GM03348 (cell line): Measurements from ENCODE around the gene ZP2.
"Not testable (repeated sequence)": the region's sequence is repeated elsewhere in the genome, so short reads cannot be mapped to it uniquely, and the experiment has no call there.

Experiments
- DNase-seq: peaks from one replicate; pipeline ENCODE4 v3.0.0; 2012; ENCODE audit warnings: low spot score

ZP2 gene

DNA sequence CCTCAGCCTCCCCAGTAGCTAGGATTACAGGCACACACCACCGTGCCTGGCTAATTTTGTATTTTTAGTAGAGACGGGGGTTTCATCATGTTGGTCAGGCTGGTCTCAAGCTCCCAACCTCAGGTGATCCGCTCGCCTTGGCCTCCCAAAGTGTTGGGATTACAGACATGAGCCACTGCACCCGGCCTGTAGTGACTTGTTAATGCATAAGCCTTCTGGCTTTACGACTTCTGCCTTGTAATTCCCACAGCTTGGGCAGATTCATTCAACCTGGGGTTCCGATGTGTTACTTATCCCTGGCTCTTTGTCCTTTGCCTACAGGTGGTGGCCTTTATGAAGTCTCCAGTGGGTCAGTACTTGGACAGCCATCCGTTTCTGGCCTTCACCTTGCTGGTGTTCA, 41.3 kb downstream of the ZP2 start:
- DNase-seq = not testable (repeated sequence)

DNA sequence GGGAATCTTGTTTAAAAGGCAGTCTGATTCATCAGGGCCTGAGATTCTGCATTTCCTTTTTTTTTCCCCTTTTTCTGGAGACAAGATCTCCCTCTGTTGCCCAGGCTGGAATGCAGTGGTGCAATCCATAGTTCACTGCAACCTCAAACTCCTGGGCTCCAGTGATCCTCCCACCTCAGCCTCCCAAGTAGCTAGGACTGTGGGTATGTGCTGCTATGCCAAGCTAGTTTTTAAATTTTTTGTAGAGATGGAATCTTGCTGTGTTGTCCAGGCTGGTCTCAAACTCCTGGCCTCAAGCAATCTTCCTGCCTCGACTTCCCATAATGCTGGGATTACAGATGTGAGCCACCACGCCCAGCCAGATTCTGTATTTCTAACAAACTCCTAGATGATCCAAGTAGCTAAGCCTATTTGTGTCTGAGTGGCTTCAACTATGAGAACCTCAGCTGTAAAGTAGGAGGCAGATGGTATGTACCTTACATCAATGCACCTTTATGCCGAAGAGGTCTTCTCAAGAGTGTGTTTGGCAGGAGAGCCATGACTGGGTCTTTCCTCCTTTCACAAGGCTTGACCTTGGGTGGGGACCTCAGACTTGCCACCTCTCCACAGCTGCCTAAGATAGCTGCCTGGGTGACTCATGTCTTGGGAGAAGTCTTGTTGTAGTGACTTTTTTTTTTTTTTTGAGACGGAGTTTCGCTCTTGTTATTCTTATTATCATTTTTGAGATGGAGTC, 42.0 kb downstream of the ZP2 start:
- no peak for DNase-seq

DNA sequence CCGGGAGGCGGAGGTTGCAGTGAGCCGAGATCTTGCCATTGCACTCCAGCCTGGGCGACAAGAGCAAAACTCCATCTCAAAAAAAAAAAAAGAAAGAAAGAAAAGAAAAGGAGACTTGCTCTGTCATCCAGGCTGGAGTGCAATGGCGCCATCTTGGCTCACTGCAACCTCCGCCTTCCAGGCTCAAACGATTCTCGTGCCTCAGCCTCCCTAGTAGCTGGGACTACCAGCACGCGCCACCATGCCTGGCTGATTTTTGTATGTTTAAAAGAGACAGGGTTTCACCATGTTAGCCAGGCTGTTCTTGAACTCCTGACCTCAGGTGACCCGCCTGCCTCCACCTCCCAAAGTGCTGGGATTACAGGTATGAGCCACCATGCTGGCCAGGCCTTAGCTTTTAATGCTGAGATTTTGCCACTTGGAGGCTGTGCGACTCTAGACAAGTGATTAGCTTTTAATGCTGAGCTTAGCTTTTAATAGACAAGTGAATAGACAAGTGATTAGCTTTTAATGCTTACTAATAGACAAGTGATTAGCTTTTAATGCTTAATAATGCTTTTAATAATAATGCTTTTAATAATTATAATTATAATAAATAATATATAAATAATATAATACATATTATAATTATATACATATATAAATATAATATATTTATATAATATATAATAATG, 43.3 kb downstream of the ZP2 start:
- DNase-seq = no peak

DNA sequence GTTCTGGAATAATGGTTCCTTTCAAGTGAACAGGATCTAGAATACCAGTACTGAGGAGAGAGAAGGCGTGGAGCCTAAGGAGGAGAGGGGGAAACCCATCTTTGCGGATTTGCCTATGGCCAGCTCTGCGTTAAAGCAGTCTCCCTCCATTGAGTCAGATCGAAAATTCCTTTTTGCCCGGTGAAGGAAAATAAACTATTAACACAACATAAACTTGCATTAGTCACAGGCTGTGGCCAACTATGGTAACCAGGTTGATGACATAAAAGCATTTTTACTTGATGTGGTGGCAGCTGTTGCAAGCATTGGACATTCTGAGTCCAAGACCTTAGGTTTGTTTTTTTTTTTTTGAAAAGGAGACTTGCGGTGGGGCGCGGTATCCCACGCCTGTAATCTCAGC, 44.0 kb downstream of the ZP2 start:
- DNase-seq = peak; percentile 31

DNA sequence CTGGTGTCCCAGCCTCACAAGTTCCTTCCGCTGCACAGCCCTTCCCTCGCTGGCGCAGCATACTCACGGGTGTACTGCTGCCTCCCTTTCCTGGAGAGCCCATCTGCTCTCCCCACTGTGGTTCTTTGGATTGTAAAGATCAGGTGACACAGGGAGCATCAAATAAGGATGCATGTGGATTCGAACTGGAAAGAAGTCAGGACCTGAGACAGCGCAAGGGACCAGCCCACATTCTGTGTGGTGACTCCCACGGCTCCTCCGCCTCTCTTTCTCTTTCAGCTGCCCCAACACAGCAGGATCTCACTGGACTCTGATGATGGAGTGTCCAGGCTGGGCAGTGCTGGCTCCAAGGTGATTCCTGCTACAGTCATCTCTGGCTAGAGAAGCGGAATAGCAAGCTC, 44.8 kb downstream of the ZP2 start:
- DNase-seq = no peak

DNA sequence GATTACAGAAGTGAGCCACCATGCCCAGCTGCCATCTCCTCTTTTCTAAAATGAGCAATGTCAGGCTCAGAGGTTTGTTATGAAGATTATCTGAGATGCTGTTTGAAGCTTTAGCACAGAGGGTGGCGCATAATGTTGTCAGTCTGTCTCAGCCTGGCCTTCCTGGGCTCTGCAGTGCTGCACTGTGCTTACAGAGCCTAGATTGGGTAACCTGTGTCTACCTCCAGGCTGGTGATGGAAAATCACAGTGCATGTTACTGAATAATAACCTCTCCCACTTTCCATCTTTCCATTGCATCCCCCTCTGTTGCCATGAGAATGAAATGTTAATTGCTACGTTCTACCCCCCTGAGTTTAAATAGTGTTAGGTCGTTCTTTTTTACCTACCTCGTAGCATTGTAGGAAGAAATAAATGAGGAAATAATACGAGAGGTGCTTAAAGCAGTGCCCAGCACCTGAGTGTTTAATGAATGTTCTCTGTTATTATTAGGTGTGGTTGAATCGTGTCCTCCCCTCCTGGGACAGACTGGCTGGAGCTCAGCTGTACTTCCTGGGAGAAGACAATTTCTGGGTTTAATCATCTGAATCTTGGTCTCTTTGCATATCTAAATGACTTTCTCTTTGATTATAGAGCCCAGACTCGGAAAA, 46.7 kb downstream of the ZP2 start:
- no peak for DNase-seq

DNA sequence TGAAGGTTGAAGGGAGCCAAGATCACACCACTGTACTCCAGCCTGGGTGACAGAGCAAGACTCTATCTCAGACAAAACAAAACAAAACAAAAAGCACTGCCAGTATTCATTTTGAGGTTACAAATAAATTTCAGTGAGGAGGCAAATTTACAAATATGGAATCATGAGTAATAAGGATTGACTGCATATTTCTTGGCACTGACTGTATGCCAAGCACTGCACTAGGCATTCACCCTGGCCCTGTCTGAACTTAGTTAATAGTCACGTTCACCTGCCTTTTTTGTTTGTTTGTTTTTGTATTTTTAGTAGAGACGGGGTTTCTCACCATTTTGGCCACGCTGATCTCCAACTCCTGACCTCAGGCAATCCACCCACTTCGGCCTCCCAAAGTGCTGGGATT, 47.8 kb downstream of the ZP2 start:
- DNase-seq = no peak

DNA sequence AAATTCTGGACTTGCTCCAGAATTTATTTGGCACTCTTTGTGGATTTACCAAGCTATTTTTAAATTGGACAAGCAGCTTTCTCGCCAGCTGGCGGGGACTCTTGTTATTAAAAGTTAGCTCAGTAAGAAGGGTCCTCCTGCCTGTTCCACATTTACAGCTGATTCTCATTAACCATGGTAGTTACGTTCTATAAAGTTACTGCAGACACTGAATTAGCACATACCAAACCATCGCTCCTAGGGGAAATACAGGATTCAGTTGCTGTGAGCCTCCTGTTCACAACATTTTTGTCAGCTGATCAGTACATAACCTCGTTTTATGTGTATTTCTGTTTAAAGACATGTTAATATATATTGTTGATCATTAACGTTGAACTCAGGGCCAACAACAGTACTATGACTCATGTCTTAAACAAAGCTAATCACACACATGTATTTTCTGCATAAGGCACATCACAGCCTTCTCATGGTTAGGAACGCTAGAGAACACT, 48.7 kb downstream of the ZP2 start:
- DNase-seq = no peak

DNA sequence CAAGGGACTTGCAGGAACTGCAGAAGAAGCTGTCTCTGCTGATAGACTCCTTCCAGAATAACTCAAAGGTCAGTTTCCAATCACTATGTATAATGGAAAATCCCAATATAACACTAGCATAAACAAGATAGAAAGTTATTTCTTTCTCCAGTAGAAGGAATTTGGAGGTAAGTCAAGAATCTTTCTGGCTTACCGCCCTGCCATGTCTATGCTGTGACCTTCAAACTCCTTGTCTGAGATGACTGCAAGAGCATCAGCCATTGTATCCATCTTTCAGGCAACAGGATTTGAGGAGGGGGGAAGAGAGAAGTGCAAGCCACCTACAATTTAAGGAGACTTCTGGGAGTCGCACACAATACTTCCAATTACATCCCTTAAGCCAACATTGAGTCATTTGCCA, 50.2 kb downstream of the ZP2 start:
- DNase-seq = no peak

DNA sequence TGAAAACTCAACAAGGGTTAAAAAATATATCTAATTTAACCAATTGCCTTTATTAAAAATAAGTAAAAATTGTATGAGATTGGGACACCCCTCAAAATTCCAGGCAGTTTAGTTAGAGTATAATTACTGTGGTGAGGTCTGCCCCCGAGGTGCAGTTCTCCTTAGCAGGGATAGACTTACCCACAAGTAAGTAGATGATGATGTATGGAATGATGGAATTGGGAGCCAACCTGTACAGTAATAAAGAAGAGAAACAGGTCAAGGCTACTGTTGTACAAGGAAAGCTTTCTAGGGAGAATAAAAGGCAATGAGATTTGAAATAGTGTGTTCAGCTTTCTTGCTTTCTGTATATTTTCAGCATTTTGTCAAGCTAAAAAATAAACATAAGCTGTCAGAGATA, 51.1 kb downstream of the ZP2 start:
- DNase-seq = no peak

DNA sequence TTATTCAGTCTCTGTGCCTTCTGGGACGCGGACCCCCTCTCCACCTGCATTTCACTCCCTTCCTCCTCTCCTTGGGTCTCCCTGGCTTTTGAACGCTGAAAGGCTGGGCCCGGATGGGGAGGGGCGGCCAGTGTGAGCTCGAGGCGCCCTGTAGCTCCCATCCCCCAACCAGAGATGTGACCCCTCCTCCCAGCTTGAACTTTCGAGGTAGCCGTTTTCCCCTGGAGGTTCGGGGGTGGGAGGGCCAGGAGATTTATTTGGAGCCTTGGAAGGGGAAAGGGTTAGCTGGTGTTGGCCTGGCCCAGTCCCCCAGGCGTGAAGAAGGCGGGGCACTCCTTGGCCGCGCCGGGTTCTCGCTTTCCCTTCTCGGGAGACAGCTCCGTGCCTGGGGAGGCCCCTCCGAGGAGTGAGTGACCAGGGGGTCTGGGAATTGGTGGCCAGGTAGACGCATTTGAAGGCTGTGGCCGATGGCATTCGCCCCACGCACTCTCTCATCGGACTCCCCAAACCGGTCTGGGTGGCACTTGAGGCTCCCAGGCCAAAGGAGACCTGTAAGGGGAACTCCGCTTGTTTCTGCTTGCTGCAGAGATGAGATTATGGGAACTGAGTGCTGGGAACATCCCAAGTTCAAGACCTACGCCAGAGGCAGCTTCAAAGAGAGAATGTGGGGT, 52.0 kb downstream of the ZP2 start:
- DNase-seq = peak; percentile 47

DNA sequence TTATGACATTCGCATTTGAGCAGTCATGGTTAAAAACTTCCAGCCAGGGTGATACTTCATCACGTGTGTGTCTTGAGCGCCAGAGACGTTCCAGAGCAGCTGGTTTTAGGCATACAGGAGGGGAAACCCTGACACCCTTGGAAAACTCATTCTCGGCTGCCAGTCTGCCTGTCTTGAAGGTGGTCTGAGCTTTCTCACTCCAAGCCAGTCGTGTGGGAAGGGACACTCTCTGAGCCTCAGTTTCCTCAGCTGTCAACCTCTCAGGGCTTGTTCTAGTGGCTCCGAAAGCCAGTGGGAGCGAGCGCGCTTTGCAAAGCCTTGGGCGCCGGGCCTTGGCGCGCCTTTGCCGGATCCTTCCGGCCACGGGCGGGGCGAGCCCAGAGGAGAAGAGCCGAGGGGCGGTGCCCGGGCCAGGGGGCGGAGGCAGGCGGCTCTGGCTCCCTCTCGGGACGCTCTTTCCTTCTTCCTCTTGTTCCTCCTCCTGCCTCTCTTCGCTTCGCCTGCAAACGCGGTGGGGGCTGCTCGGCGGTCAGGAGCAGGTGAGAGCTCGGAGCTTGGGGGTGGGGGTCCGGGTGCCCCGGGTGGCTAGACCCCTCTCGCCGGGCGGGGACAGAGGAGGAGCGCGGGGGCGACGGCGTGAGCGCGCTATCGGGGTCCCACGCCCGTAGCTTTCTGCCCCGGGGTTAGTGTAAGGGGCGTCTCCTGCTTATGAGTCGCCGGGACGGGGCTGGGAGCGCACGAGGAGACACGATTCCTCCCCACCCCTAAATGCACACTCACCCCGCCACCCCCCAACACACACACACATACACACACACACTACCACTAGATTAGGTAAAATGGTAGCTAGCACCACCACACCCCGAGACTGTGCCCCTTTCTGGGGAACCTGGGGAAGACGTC, 52.9 kb downstream of the ZP2 start, which contains the start of gene LDAF1:
LDAF1 (plus strand) TSS at position 467 of the 903 bp plus-strand sequence. CDS start 2,509 bp downstream, outside the sequence.
- peak; percentile 95 for DNase-seq

DNA sequence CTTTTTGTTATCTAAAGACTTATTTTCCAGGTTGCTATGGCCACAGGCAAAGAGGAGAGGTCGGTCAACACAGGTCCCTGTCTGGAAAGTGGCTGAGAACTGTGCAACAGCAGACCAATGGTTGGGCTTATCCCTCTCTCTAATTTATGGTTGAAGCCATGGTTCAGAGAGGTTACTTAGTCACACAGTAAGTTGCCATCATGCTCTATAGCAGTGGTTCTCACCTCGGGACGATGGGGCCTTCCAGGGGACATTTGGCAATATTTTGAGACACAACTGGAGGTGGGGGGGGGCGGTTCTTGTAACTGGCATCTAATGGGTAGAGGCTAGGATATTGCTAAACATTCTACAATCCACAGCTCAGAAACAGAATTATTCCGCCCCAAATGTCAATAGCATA, 53.7 kb downstream of the ZP2 start:
- no peak for DNase-seq

DNA sequence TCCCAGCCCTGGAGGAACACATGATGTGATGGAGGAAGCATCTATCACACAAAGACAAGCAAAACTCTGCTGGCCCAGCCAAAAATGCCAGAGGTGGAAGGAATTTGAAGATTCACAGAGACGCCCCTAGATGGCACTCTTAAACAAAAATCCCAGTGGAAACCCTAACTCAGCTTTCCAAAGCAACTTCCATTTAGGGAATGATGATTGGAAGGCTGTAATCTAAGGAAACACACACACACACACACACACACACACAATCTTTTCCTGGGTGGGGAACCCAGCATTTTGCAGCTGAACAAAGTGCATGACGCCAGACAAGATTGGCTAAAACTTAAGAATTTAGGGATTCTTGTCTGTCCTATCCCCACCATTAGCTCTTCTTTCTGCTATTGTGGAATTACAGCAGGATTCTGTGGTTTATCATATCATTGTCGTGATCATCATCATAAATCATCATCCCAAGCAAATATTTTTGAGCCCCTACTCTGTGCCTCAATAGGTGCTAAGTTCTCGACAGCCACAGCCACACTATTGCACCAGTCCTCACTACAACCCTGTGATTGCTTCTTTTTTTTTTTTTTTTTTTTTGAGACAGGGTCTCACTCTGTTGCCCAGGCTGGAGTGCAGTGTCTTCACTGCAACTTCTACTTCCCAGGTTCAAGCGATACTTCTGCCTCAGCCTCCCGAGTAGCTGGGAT, 54.5 kb downstream of the ZP2 start:
- peak; percentile 87 for DNase-seq

DNA sequence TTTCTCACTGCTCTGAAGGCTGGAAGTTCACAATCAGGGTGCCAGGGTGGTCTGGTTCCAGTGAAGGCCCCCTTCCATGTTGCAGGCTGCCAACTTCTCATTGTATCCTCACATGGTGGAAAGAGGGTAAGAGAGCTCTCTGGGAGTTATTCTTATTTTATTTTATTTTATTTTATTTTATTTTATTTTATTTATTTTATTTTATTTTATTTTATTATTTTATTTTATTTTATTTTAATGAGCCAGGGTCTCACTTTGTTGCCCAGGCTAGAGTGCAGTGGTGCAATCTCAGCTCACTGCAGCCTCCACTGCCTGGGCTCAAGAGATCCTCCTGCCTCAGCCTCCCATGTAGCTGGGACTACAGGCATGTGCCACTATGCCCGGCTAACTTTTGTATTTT, 55.4 kb downstream of the ZP2 start:
- not testable (repeated sequence) for DNase-seq

DNA sequence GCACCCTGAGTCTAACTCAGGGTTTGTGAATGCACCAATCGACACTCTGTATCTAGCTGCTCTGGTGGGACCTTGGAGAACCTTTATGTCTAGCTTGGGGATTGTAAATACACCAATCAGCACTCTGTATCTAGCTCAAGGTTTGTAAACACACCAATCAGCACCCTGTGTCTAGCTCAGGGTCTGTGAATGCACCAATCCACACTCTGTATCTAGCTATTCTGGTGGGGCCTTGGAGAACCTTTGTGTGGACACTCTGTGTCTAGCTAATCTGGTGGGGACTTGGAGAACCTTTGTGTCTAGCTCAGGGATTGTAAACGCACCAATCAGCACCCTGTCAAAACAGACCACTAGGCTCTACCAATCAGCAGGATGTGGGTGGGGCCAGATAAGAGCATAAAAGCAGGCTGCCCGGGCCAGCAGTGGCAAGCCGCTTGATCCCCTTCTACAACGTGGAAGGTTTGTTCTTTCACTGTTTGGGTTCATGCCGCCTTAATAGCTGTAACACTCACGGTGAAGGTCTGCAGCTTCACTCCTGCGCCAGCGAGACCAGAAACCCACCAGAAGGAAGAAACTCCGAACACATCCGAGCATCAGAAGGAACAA, 58.1 kb downstream of the ZP2 start:
- not testable (repeated sequence) for DNase-seq

DNA sequence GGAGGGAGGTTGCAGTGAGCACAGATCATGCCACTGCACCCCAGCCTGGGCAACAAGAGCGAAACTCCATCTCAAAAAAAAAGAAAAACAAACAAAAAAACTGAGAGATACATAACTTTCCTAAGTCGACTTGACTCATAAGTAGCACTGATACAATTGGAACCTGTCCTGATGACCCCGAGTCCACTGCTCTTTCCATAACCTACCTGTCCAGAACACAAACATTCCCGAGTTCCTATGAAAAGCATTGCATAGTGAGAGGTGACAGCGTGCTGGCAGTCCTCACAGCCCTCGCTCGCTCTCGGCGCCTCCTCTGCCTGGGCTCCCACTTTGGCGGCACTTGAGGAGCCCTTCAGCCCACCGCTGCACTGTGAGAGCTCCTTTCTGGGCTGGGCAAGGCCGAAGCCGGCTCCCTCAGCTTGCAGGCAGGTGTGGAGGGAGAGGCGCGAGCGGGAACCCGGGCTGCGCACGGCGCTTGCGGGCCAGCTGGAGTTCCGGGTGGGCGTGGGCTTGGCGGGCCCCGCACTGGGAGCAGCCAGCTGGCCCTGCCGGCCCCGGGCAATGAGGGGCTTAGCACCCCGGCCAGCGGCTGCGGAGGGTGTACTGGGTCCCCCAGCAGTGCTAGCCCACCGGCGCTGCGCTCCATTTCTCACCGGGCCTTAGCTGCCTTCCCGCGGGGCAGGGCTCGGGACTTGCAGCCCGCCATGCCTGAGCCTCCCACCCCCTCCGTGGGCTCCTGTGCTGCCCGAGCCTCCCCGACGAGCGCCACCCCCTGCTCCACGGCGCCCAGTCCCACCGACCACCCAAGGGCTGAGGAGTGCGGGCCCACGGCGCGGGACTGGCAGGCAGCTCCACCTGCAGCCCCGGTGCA, 59.0 kb downstream of the ZP2 start:
- not testable (repeated sequence) for DNase-seq

DNA sequence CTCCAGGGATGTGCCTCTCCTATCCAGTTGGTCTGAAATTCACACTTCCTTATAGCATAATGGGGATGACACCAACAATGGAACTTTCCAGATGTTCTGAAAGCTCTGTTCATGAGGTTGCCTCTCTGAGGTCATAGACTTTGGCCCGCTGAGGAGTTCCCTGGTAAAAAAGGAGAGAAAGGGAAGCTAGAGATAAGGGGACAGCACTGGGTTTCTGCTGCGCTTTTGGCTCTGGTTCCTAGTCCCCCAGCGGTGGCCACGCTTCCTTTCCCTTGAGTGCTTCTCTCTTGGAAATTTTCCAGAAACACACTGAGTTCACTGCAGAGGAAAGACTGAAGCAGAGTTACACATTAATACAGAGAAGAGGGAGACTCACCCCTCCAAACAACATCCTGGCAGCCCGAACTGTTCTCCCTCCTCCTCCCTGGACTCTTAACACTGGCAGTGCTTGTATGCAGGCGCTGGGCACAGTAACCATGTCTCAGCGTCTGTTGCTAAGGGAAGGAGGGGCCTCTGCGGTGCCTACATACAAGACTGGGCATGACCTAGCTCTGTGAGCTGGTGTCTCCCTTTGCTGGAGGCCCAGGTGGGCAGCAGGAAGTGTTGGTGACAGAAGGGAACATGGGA, 60.9 kb downstream of the ZP2 start, which contains the start of gene DNAH3:
DNAH3 (minus strand) TSS at position 472 of the 627 bp plus-strand sequence. CDS start 527 bp downstream, outside the sequence.
- no peak for DNase-seq
